Measurements from ENCODE around the gene SLFN11. TPM values are rescaled to one million over a fixed set of nuclear protein-coding genes. Genes with fewer than 3 reads are reported as not detected.

The SLFN11 gene
- total RNA-seq, 1 experiment from 2014 or later, result 0.90 TPM

- Histone ChIP-seq H3K18ac (ENCODE audit: insufficient read length, low read depth, low read length) (no peak overlapping the region), H2AK5ac (ENCODE audit: insufficient read length, low read length) (no peak overlapping the region), H2BK120ac (ENCODE audit: low read depth, low read length, poor library complexity, severe bottlenecking) (no peak overlapping the region), H3K23ac (ENCODE audit: insufficient read length, low read depth, low read length) (no peak overlapping the region), H3K9me3 (ENCODE audit: control insufficient read depth, low read depth, low read length) (no peaks in the 10 kb centered on the region), H4K5ac (ENCODE audit: insufficient read length, low read depth, low read length) (no peak overlapping the region), H3K4me2 (ENCODE audit: insufficient read depth, insufficient read length, low read length) (no peak overlapping the region), H2BK5ac (ENCODE audit: insufficient read length, low read length) (no peak overlapping the region), H2AFZ (ENCODE audit: low read length) (no peak overlapping the region), H2BK12ac (ENCODE audit: insufficient read length, low read depth, low read length) (no peak overlapping the region), H4K91ac (ENCODE audit: insufficient read length, low read depth, low read length) (no peak overlapping the region), H3T11ph (ENCODE audit: low read length) (no peak overlapping the region), H3K79me2 (ENCODE audit: insufficient read depth, low read length) (no peaks in the 10 kb centered on the region), H2BK20ac (ENCODE audit: low read depth, low read length, poor library complexity, severe bottlenecking) (no peak overlapping the region), H3K79me1 (ENCODE audit: insufficient read depth, low read depth, low read length, poor library complexity, severe bottlenecking) (no peaks in the 10 kb centered on the region), H3K4ac (ENCODE audit: low read depth, low read length) (no peak overlapping the region), H2BK15ac (ENCODE audit: low read depth, low read length) (no peak overlapping the region), H3K9ac (ENCODE audit: extremely low read depth, insufficient read length, low read length) (no peak overlapping the region), H3K4me1 (ENCODE audit: insufficient read depth, low read length) (no peaks in the 10 kb centered on the region), H4K8ac (replicated peaks; ENCODE audit: insufficient read length, low read depth, low read length) (no peak overlapping the region), H3K27me3 (ENCODE audit: insufficient read depth, low read length) (no peaks in the 10 kb centered on the region), H3K56ac (ENCODE audit: insufficient read length, low read depth, low read length) (no peak overlapping the region), H3K23me2 (ENCODE audit: insufficient read length, low read depth, low read length, poor library complexity, severe bottlenecking) (no peaks in the 10 kb centered on the region), H3K14ac (ENCODE audit: insufficient read depth, low read length) (no peak overlapping the region), H3K27ac (ENCODE audit: insufficient read length, low read depth, low read length) (no peak overlapping the region), H4K20me1 (ENCODE audit: control insufficient read depth, insufficient read depth, insufficient read length) (no peaks in the 10 kb centered on the region)
- no peak for TF ChIP-seq CTCF (conservative IDR thresholded peaks at IDR 0.05)
- H3K9me3 Mint-ChIP-seq, result no peaks in the 10 kb centered on the region; a peak in 1 of 5 replicates
- no peaks in the 10 kb centered on the region for H3K36me3 Mint-ChIP-seq (ENCODE audit: insufficient read depth in 1 of 3, low read depth in 3 of 3)
- no peak for DNase-seq
- no peak overlapping the region for H3K4me3 Mint-ChIP-seq
- peaks cover 4% of the 10 kb centered on the region for H3K27me3 Mint-ChIP-seq (ENCODE audit: low read depth)
- peaks cover 3 to 11% of the 10 kb centered on the region in 2 experiments; a peak in 3 of 4 replicates for H3K4me1 Mint-ChIP-seq
- no peak overlapping the region for H3K27ac Mint-ChIP-seq
These were observed 14.1 kb upstream of the SLFN11 start for GRCh38 chr17:35387496-35387895.

All from H9 (cell line).